AG04450 (cell line): ENCODE measurements around the gene PICK1. TPM values are rescaled to one million over a fixed set of nuclear protein-coding genes. Genes with fewer than 3 reads are reported as not detected.

Experiments
- CTCF ChIA-PET: fragments of 300-600, 350-600 bp; formaldehyde crosslinking; extraction: SDS; loops from one replicate; lab custom pipeline; 2022; ENCODE audit warnings: antibody characterized with exemption, inconsistent platforms; lab: Charles Lee
- POLR2A ChIA-PET: fragments of 350-600 bp; formaldehyde crosslinking; extraction: SDS; loops from one replicate; lab custom pipeline; 2021; ENCODE audit warnings: antibody characterized with exemption, inconsistent platforms; lab: Yijun Ruan, JAX
- DNase-seq: peaks from one replicate; pipeline ENCODE4 v3.0.0-alpha.2; 2011; ENCODE audit warnings: low read depth, low spot score
- H3K27ac ChIP-seq: one replicate; pipeline ENCODE4 v1.5.1; 2012; ENCODE audit warnings: low read depth, low read length, control low read depth
- H3K27me3 ChIP-seq: one replicate; pipeline ENCODE4 v1.6.0; 2012; ENCODE audit warnings: low read length; ENCODE audit not compliant: control insufficient read depth, insufficient read depth
- H3K4me3 ChIP-seq: 2 replicates; pipeline ENCODE4 v1.5.1; 2011; ENCODE audit warnings: mild to moderate bottlenecking, low read depth, low read length, control low read depth
- H3K9me3 ChIP-seq: 2 replicates; pipeline ENCODE4 v1.5.1; 2012; ENCODE audit warnings: low read length; ENCODE audit not compliant: control insufficient read depth, insufficient read depth
- polyA plus RNA-seq: library from polyadenylated mRNA; depleted of rRNA; stranded (reverse); fragments of >200 nt; gene quantifications from 2 replicates; pipeline ENCODE4 v1.2.3, GENCODE V29; 2011; rRNA removed
- TF ChIP-seq, protein P1 (sequence below): IDR thresholded peaks from 2 replicates; pipeline ENCODE4 v1.5.1; 2011; ENCODE audit warnings: low read depth, low read length, control low read depth, inconsistent platforms

PICK1 gene
- polyA plus RNA-seq, 1 experiment = 11.5 TPM

DNA sequence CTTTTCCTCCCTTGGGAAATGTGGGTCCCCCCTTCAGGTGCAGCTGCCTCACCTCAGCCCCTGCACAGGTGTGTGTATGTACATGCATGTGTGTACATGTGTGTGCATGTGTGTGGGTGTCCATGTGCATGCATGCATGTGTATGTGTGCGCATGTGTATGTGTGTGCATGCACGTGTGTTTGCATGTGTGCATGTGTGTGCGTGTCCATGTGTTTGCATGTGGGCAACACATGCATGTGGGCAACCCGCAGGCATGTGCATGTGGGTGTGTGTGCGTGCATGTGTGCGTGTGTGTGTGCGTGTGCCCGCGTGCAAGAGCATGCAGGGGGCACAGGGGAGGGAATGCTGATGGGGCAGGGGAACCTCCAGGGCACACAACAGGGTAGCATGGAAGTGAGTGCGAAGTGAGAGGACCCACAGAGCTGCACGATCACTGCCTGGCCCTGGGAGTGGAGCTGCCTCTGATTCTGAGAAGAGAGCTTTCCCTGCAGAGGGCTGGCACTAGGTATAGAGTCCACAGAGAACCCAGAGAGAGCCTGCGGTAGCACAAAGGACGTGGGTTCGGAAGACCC is 67.9 kb downstream of the PICK1 start:
- H3K9me3 ChIP-seq = no peaks in the 10 kb centered on the region; the same call in 1 of the 2 replicates
- no peak overlapping the region for H3K27ac ChIP-seq
- DNase-seq = no peak
- POLR2A ChIA-PET = no interaction called here
- CTCF ChIA-PET = interaction anchor here (2.7 kb wide), 1 partner anchor 11 kb away, joined by 27 read pairs; no protein-coding TSS in a partner anchor
- H3K4me3 ChIP-seq = no peak overlapping the region
- TF ChIP-seq, protein P1, sequence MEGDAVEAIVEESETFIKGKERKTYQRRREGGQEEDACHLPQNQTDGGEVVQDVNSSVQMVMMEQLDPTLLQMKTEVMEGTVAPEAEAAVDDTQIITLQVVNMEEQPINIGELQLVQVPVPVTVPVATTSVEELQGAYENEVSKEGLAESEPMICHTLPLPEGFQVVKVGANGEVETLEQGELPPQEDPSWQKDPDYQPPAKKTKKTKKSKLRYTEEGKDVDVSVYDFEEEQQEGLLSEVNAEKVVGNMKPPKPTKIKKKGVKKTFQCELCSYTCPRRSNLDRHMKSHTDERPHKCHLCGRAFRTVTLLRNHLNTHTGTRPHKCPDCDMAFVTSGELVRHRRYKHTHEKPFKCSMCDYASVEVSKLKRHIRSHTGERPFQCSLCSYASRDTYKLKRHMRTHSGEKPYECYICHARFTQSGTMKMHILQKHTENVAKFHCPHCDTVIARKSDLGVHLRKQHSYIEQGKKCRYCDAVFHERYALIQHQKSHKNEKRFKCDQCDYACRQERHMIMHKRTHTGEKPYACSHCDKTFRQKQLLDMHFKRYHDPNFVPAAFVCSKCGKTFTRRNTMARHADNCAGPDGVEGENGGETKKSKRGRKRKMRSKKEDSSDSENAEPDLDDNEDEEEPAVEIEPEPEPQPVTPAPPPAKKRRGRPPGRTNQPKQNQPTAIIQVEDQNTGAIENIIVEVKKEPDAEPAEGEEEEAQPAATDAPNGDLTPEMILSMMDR = no peak
- H3K27me3 ChIP-seq = peaks cover 4% of the 10 kb centered on the region

Other genes starting within 250 kb of the PICK1 start
- gene GCAT, start 249.5 kb upstream of the PICK1 start, polyA plus RNA-seq = 8.9 and 13.2 TPM in 2 replicates
- gene GALR3, start 234.0 kb upstream of the PICK1 start, polyA plus RNA-seq = not detected in 2 replicates
- gene ANKRD54, start 213.1 kb upstream of the PICK1 start, polyA plus RNA-seq = 11.2 and 13.8 TPM in 2 replicates
- gene EIF3L, start 208.0 kb upstream of the PICK1 start, polyA plus RNA-seq = 833 and 867 TPM in 2 replicates
- gene MICALL1, start 151.1 kb upstream of the PICK1 start, polyA plus RNA-seq = 12.1 and 12.9 TPM in 2 replicates
- 0.45 and 0.55 TPM in 2 replicates for gene C22orf23, start 103.8 kb upstream of the PICK1 start, polyA plus RNA-seq
- gene POLR2F, start 103.7 kb upstream of the PICK1 start, polyA plus RNA-seq = 87.4 and 89.8 TPM in 2 replicates
- not detected in 2 replicates for gene SOX10, start 72.8 kb upstream of the PICK1 start, polyA plus RNA-seq
- 0.11 TPM in 1 of 2 replicates, not detected in the other for gene SLC16A8, start 26.8 kb downstream of the PICK1 start, polyA plus RNA-seq
- gene BAIAP2L2, start 53.3 kb downstream of the PICK1 start, polyA plus RNA-seq = 0.04 and 0.09 TPM in 2 replicates
- 5.0 and 7.8 TPM in 2 replicates for gene PLA2G6, start 124.4 kb downstream of the PICK1 start, polyA plus RNA-seq
- gene MAFF, start 144.6 kb downstream of the PICK1 start, polyA plus RNA-seq = 8.3 and 12.2 TPM in 2 replicates
- 36.8 and 37.2 TPM in 2 replicates for gene TMEM184B, start 215.6 kb downstream of the PICK1 start, polyA plus RNA-seq